A549 (cell line): ENCODE results near the gene FXR1. TPM values are rescaled to one million over a fixed set of nuclear protein-coding genes. Genes with fewer than 3 reads are reported as not detected.
"Not testable (repeated sequence)": the region's sequence is repeated elsewhere in the genome, so short reads cannot be mapped to it uniquely, and the experiment has no call there.

ENCODE experiments used
- ATAC-seq, 2 experiments: fragments of 200-7000 bp in 1 of 2; fragments of >200 bp in 1 of 2; cut with Nextera tagmentation in 1 of 2; cut with Tn5 transposase in 1 of 2; 3 replicates each; pipeline versions ENCODE4 v1.8.0 to v1.9.1; 2018 to 2020; ENCODE audit warnings: mild to moderate bottlenecking in 1 of 2, moderate library complexity in 1 of 2
- CTCF ChIA-PET: fragments of 300-600 bp; sonication (Branson Sonifier 250); formaldehyde crosslinking; extraction: SDS; loops from one replicate; lab custom pipeline; 2021; ENCODE audit warnings: antibody characterized with exemption, inconsistent platforms; lab: Yijun Ruan, JAX
- POLR2A ChIA-PET: fragments of 350-600 bp; formaldehyde crosslinking; extraction: SDS; loops from one replicate; lab custom pipeline; 2021; ENCODE audit warnings: antibody characterized with exemption, inconsistent platforms; lab: Yijun Ruan, JAX
- DNase-seq, 2 experiments: peaks; one replicate each; pipeline versions ENCODE4 v3.0.0 to v3.0.0-alpha.2; 2011 to 2016; ENCODE audit warnings: low read depth in 1 of 2, low spot score in 1 of 2
- FAIRE-seq: peaks from 2 replicates; lab custom pipeline; 2011; peaks lifted over from hg19 to GRCh38; lab: Jason Lieb, UNC
- H3K27ac ChIP-seq, 2 experiments: fragments of >200 bp; sonication (Bioruptor Twin); formaldehyde crosslinking; 3 replicates each; pipeline ENCODE4 v1.5.1; 2016 to 2017
- H3K4me1 ChIP-seq: fragments of >200 bp; sonication (Bioruptor Twin); formaldehyde crosslinking; 3 replicates; pipeline ENCODE4 v1.6.1; 2016
- H3K4me2 ChIP-seq: fragments of >200 bp; sonication (Bioruptor Twin); formaldehyde crosslinking; 3 replicates; pipeline ENCODE4 v1.6.1; 2016
- H3K4me3 ChIP-seq: fragments of >200 bp; sonication (Bioruptor Twin); formaldehyde crosslinking; 3 replicates; pipeline ENCODE4 v1.5.1; 2016
- H3K9me3 ChIP-seq: fragments of >200 bp; sonication (Bioruptor Twin); formaldehyde crosslinking; 3 replicates; pipeline ENCODE4 v1.6.1; 2016
- CBX2 ChIP-seq: fragments of 200-600 bp; sonication (generic); IDR thresholded peaks from 2 replicates; pipeline ENCODE4 v1.6.1; 2016; ENCODE audit warnings: low read depth, mild to moderate bottlenecking, borderline replicate concordance
- CBX8 ChIP-seq: fragments of 200-600 bp; sonication (generic); IDR thresholded peaks from 2 replicates; pipeline ENCODE4 v1.6.1; 2016
- CEBPB ChIP-seq, 2 experiments: fragments of >200 bp in 1 of 2; sonication (Bioruptor Twin) in 1 of 2; formaldehyde crosslinking in 1 of 2; IDR thresholded peaks; 2 replicates each; pipeline ENCODE4 v1.6.1; 2012 to 2016
- CHD2 ChIP-seq: fragments of 150-350 bp; IDR thresholded peaks from 2 replicates; pipeline ENCODE4 v1.6.1; 2014; ENCODE audit warnings: low read length; ENCODE audit not compliant: partially characterized antibody
- EHF ChIP-seq: fragments of 250-450 bp; sonication (Bioruptor Pico); IDR thresholded peaks from 2 replicates; pipeline ENCODE4 v1.5.0; 2020; ENCODE audit warnings: mild to moderate bottlenecking
- EHMT2 ChIP-seq: fragments of 200-600 bp; sonication (generic); IDR thresholded peaks from 2 replicates; pipeline ENCODE4 v1.6.1; 2016; ENCODE audit warnings: antibody characterized with exemption, low read depth, mild to moderate bottlenecking, moderate library complexity
- EP300 ChIP-seq, 2 experiments: fragments of >200 bp; sonication (Bioruptor Twin); formaldehyde crosslinking; IDR thresholded peaks; 2 replicates in 1 of 2; 3 replicates in 1 of 2; pipeline ENCODE4 v1.6.1; 2016 to 2017
- FOSL2 ChIP-seq, 2 experiments: fragments of 450-650 bp in 1 of 2; fragments of >200 bp in 1 of 2; sonication (Bioruptor Twin) in 1 of 2; formaldehyde crosslinking; IDR thresholded peaks; 2 replicates each; pipeline versions ENCODE4 v1.5.0 to v1.6.1; 2016 to 2020; ENCODE audit warnings: mild to moderate bottlenecking in 1 of 2, moderate library complexity in 1 of 2
- HDAC2 ChIP-seq: fragments of 200-600 bp; sonication (generic); IDR thresholded peaks from 2 replicates; pipeline ENCODE4 v1.6.1; 2016
- HES2 ChIP-seq: fragments of >200 bp; sonication (Bioruptor Twin); formaldehyde crosslinking; IDR thresholded peaks from 2 replicates; pipeline ENCODE4 v1.6.1; 2016
- HOXA7 ChIP-seq: fragments of 250-450 bp; sonication (Bioruptor Pico); IDR thresholded peaks from 2 replicates; pipeline ENCODE4 v1.5.0; 2020; ENCODE audit warnings: mild to moderate bottlenecking, moderate library complexity
- HOXB5 ChIP-seq: fragments of 250-450 bp; sonication (Bioruptor Pico); IDR thresholded peaks from 2 replicates; pipeline ENCODE4 v1.5.0; 2020; ENCODE audit warnings: mild to moderate bottlenecking, moderate library complexity
- JUN ChIP-seq, 2 experiments: fragments of >200 bp; sonication (Bioruptor Twin); formaldehyde crosslinking; IDR thresholded peaks; 2 replicates in 1 of 2; 3 replicates in 1 of 2; pipeline ENCODE4 v1.6.1; 2016 to 2017
- JUNB ChIP-seq: fragments of >200 bp; sonication (Bioruptor Twin); formaldehyde crosslinking; IDR thresholded peaks from 2 replicates; pipeline ENCODE4 v1.6.1; 2016
- MAFK ChIP-seq: fragments of 450-650 bp; IDR thresholded peaks from 2 replicates; pipeline ENCODE4 v1.6.1; 2014; ENCODE audit not compliant: partially characterized antibody
- MYC ChIP-seq: IDR thresholded peaks from 2 replicates; pipeline ENCODE4 v1.6.1; 2012; ENCODE audit warnings: mild to moderate bottlenecking, inconsistent platforms, low read length, improper control_type of control experiment, borderline replicate concordance
- NFE2L2 ChIP-seq: fragments of 150-350 bp; conservative IDR thresholded peaks from 2 replicates; pipeline ENCODE4 v1.6.1; 2014; ENCODE audit warnings: low read length
- NPAS2 ChIP-seq: fragments of 250-450 bp; sonication (Bioruptor Pico); IDR thresholded peaks from 2 replicates; pipeline ENCODE4 v1.8.0; 2022; ENCODE audit warnings: mild to moderate bottlenecking, moderate library complexity, borderline replicate concordance
- NR3C1 ChIP-seq: fragments of >200 bp; sonication (Bioruptor Twin); formaldehyde crosslinking; IDR thresholded peaks from 3 replicates; pipeline ENCODE4 v1.6.1; 2017
- POLR2A ChIP-seq: IDR thresholded peaks from 2 replicates; pipeline ENCODE4 v1.6.1; 2012; ENCODE audit warnings: mild to moderate bottlenecking, low read length
- POLR2AphosphoS2 ChIP-seq: conservative IDR thresholded peaks from 2 replicates; pipeline ENCODE4 v1.6.1; 2012; ENCODE audit warnings: low read length, improper control_type of control experiment, inconsistent platforms
- RAD21 ChIP-seq, 2 experiments: fragments of >200 bp in 1 of 2; sonication (Bioruptor Twin) in 1 of 2; formaldehyde crosslinking in 1 of 2; IDR thresholded peaks in 1 of 2; conservative IDR thresholded peaks in 1 of 2; 2 replicates in 1 of 2; 3 replicates in 1 of 2; pipeline ENCODE4 v1.6.1; 2012 to 2018; ENCODE audit warnings: inconsistent platforms in 1 of 2
- RARB ChIP-seq: fragments of 250-450 bp; sonication (Bioruptor Pico); IDR thresholded peaks from 2 replicates; pipeline ENCODE4 v1.8.0; 2021; ENCODE audit warnings: mild to moderate bottlenecking, moderate library complexity
- RCOR1 ChIP-seq: fragments of 150-350 bp; IDR thresholded peaks from 2 replicates; pipeline ENCODE4 v1.6.1; 2014; ENCODE audit warnings: antibody characterized with exemption, low read length, low read depth
- RFX5 ChIP-seq: fragments of 450-650 bp; IDR thresholded peaks from 2 replicates; pipeline ENCODE4 v1.7.1; 2014; ENCODE audit warnings: antibody characterized with exemption, mild to moderate bottlenecking, moderate library complexity
- RNF2 ChIP-seq: fragments of 200-600 bp; sonication (generic); IDR thresholded peaks from 2 replicates; pipeline ENCODE4 v1.6.1; 2016; ENCODE audit warnings: low read depth, mild to moderate bottlenecking, antibody characterized with exemption, moderate library complexity, borderline replicate concordance
- SREBF2 ChIP-seq: fragments of 450-650 bp; IDR thresholded peaks from 2 replicates; pipeline ENCODE4 v1.6.1; 2014; ENCODE audit warnings: mild to moderate bottlenecking, moderate library complexity
- ZC3H11A ChIP-seq: fragments of 450-650 bp; IDR thresholded peaks from 2 replicates; pipeline ENCODE4 v1.6.1; 2014; ENCODE audit warnings: antibody characterized with exemption, mild to moderate bottlenecking
- ZFP36 ChIP-seq: fragments of 450-650 bp; IDR thresholded peaks from 2 replicates; pipeline ENCODE4 v1.6.1; 2014; ENCODE audit warnings: borderline replicate concordance; ENCODE audit not compliant: partially characterized antibody
- ZNF302 ChIP-seq: fragments of 250-450 bp; sonication (Bioruptor Pico); IDR thresholded peaks from 2 replicates; pipeline ENCODE4 v1.9.0; 2021; ENCODE audit warnings: inconsistent platforms, mild to moderate bottlenecking, moderate library complexity
- WGBS: methylation state at CpG from one replicate; pipeline ENCODE4 v1.1.6; 2017; ENCODE audit errors: missing lambda C conversion rate; 5-methylcytosine and 5-hydroxymethylcytosine counted together
- polyA plus RNA-seq, 4 experiments: library from polyadenylated mRNA; depleted of rRNA in 3 of 4; stranded (reverse); fragments of >200 nt; fragmentation: RNase III in 1 of 4; extraction: RNeasy Plus Mini Kit Qiagen cat#74134 plus additional on column Dnase treatment in 1 of 4; gene quantifications; 2 replicates in 3 of 4; 3 replicates in 1 of 4; pipeline ENCODE4 v1.2.3, GENCODE V29; 2011 to 2017
- TF ChIP-seq, protein P1 (sequence below): IDR thresholded peaks from 2 replicates; pipeline ENCODE4 v1.6.1; 2012; ENCODE audit warnings: low read depth, borderline replicate concordance

Gene FXR1
- polyA plus RNA-seq, 2 of the 4 experiments (the other 2 are of a cell fraction), result 98.3 to 132 TPM

GRCh38 chr3:180871901-180872300, 40.6 kb upstream of the FXR1 start:
- POLR2A ChIA-PET, result no interaction called here
- ATAC-seq, result no peak
- Histone ChIP-seq H3K4me3 (no peak overlapping the region), H3K9me3 (no peaks in the 10 kb centered on the region), H3K4me2 (no peak overlapping the region), H3K27ac (no peak overlapping the region), H3K4me1 (no peaks in the 10 kb centered on the region)
- DNase-seq, result no peak
- 44% methylated on average over 3 of the region's 3 CpGs for WGBS
- CTCF ChIA-PET, result no interaction called here
- no peak for FAIRE-seq
- TF ChIP-seq CEBPB (IDR thresholded peaks at IDR 0.05) (no peak), CBX8 (no peak), HDAC2 (no peak), HOXA7 (CRISPR knock-in tag) (no peak), RAD21 (conservative IDR thresholded peaks at IDR 0.05 in 1 of 2, IDR thresholded peaks at IDR 0.05 in 1 of 2) (no peak), JUN (IDR thresholded peaks at IDR 0.05) (no peak), ZFP36 (no peak), RFX5 (no peak), RCOR1 (no peak), RNF2 (no peak), RARB (no peak), NFE2L2 (no peak), POLR2A (no peak), JUNB (no peak), EP300 (IDR thresholded peaks at IDR 0.05) (no peak), EHF (CRISPR knock-in tag) (no peak), MAFK (no peak)
- TF ChIP-seq, protein P1, sequence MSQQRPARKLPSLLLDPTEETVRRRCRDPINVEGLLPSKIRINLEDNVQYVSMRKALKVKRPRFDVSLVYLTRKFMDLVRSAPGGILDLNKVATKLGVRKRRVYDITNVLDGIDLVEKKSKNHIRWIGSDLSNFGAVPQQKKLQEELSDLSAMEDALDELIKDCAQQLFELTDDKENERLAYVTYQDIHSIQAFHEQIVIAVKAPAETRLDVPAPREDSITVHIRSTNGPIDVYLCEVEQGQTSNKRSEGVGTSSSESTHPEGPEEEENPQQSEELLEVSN, result no peak

DNA sequence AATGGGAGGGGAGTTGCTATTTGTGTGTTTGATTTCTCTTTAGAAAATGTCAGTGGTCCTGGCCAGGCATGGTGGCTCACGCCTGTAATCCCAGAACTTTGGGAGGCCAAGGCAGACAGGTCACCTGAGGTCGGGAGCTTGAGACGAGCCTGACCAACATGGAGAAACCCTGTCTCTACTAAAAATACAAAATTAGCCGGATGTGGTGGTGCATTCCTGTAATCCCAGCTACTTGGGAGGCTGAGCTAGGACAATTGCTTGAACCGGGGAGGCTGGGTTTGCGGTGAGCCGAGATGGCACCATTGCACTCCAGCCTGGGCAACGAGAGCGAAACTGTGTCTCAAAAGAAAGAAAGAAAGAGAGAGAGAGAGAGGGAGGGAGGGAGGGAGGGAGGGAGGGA, 40.0 kb upstream of the FXR1 start:
- FAIRE-seq, POLR2A ChIA-PET, H3K4me1 ChIP-seq, H3K9me3 ChIP-seq, H3K4me2 ChIP-seq, CTCF ChIA-PET, ATAC-seq, H3K4me3 ChIP-seq, DNase-seq, H3K27ac ChIP-seq: not testable (repeated sequence)
- 49% methylated on average over 9 of the region's 9 CpGs for WGBS

- TF ChIP-seq HOXB5 (no peak), NR3C1 (no peak), FOSL2 (IDR thresholded peaks at IDR 0.05) (no peak), FOSL2 (CRISPR knock-in tag; IDR thresholded peaks at IDR 0.05) (no peak), RNF2 (no peak)
- WGBS, result 45% methylated on average over 2 of the region's 2 CpGs
- FAIRE-seq (no peak), ATAC-seq (no peak), DNase-seq (no peak)
- Histone ChIP-seq H3K4me1 (no peaks in the 10 kb centered on the region), H3K4me3 (no peak overlapping the region), H3K4me2 (no peak overlapping the region), H3K9me3 (no peaks in the 10 kb centered on the region), H3K27ac (no peak overlapping the region)
- POLR2A ChIA-PET, result no interaction called here
- CTCF ChIA-PET, result no interaction called here
Observed at GRCh38 chr3:180875124-180875698, 37.3 kb upstream of the FXR1 start.

DNA sequence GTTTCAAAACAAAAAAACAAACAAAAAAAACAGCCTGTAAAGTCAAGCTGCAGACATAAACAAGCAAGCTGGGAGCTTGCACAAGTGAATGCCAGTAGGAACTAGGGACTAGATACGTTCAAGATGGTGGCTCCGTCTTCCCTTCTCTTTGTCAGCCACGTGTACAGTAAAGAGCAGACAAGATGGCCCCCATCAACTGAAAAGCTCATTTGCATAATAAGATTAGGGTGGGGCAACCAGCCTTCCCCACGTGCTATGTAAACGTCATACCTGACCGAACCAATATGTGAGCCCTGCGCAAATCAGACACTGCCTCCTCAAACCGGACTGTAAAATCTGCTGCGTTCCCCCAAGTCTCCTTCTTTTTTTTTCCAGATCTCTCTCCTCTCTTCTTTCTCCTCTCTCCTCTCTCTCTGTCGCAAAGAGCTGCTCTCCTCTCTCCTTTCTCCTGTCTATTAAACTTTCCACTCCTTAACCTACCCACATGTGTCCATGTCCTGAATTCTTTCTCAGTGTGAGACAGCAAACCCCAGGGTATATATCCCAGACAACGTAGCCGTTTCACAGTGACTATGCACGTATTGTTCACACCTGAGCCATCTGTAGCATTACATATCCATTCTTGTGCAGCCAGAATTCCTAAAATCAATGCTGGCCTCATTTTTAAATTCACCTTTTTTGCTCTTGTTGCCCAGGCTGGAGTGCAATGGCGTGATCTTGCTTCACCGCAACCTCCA, 31.2 kb upstream of the FXR1 start:
- Histone ChIP-seq H3K9me3 (no peaks in the 10 kb centered on the region), H3K4me2 (no peak overlapping the region), H3K4me1 (no peaks in the 10 kb centered on the region), H3K4me3 (no peak overlapping the region), H3K27ac (no peak overlapping the region)
- WGBS, result 65% methylated on average over 15 of the region's 15 CpGs
- no peak for FAIRE-seq
- no peak for TF ChIP-seq CBX8
- TF ChIP-seq CHD2, result no peak
- no peak for TF ChIP-seq MYC
- TF ChIP-seq CEBPB (IDR thresholded peaks at IDR 0.05), result no peak
- TF ChIP-seq POLR2A, result no peak
- TF ChIP-seq ZC3H11A, result no peak
- TF ChIP-seq CBX2, result no peak
- no peak for TF ChIP-seq RNF2
- no peak for TF ChIP-seq EHMT2
- no peak for TF ChIP-seq ZNF302
- no peak for TF ChIP-seq JUN (IDR thresholded peaks at IDR 0.05)
- TF ChIP-seq HES2, result no peak
- no peak for TF ChIP-seq POLR2AphosphoS2
- no peak for TF ChIP-seq RAD21 (conservative IDR thresholded peaks at IDR 0.05 in 1 of 2, IDR thresholded peaks at IDR 0.05 in 1 of 2)
- TF ChIP-seq RCOR1, result no peak
- no peak for TF ChIP-seq ZFP36
- TF ChIP-seq NPAS2, result no peak
- TF ChIP-seq JUNB, result no peak
- TF ChIP-seq SREBF2, result no peak
- no peak for ATAC-seq
- ChIA-PET POLR2A (no interaction called here), CTCF (interaction anchor here (1.0 kb wide), 1 partner anchor 1803 kb away, joined by 3 read pairs; no protein-coding TSS in a partner anchor)
- DNase-seq, result peak in 1 of 2 experiments; percentile 2
